ENCODE data around the gene ACTC1.

- TF ChIP-seq CTCF (IDR thresholded peaks at IDR 0.05) (no peak), EP300 (IDR thresholded peaks at IDR 0.05) (no peak)
These were observed 42.0 kb downstream of the ACTC1 start for GRCh38 chr15:34753236-34753894.

Data from ovary (tissue), 3 donors.